Spleen (tissue), 11 donors: ENCODE data around the gene LPP. TPM values are rescaled to one million over a fixed set of nuclear protein-coding genes. Genes with fewer than 3 reads are reported as not detected.
A peak's percentile ranks its signal among the peaks of the same experiment; 100 is the strongest.

Experiments used
- DNase-seq: peaks from one replicate; pipeline ENCODE4 v3.0.0-alpha.2; 2020
- H3K27ac ChIP-seq, 8 donors: fragments of 200-600 bp; sonication (generic) in 7 of 8; 1 replicate in 4 of 8; 2 replicates in 4 of 8; pipeline versions ENCODE4 v1.5.0 to v1.8.0; 2016 to 2021; ENCODE audit warnings: inconsistent platforms in 4 of 8, mild to moderate bottlenecking in 4 of 8, moderate library complexity in 1 of 8
- H3K27me3 ChIP-seq, 7 donors: fragments of 200-600 bp; sonication (generic) in 6 of 7; replicated peaks in 1 of 7; 1 replicate in 4 of 7; 2 replicates in 3 of 7; pipeline versions ENCODE4 v1.5.0 to v1.8.0; 2016 to 2021; ENCODE audit warnings: inconsistent platforms in 3 of 7, mild to moderate bottlenecking in 1 of 7
- H3K36me3 ChIP-seq, 6 donors: fragments of 200-600 bp; sonication (generic) in 5 of 6; 1 replicate in 4 of 6; 2 replicates in 2 of 6; pipeline versions ENCODE4 v1.5.0 to v1.8.0; 2016 to 2021; ENCODE audit warnings: inconsistent platforms in 2 of 6
- H3K4me1 ChIP-seq, 6 donors: fragments of 200-600 bp; sonication (generic) in 5 of 6; 1 replicate in 3 of 6; 2 replicates in 3 of 6; pipeline versions ENCODE4 v1.5.0 to v1.8.0; 2016 to 2021; ENCODE audit warnings: inconsistent platforms in 3 of 6
- H3K4me3 ChIP-seq, 8 donors: fragments of 200-600 bp; sonication (generic) in 7 of 8; 1 replicate in 4 of 8; 2 replicates in 4 of 8; pipeline versions ENCODE4 v1.5.0 to v1.8.0; 2016 to 2021; ENCODE audit warnings: inconsistent platforms in 4 of 8, mild to moderate bottlenecking in 4 of 8, moderate library complexity in 2 of 8
- H3K9me3 ChIP-seq, 8 donors: fragments of 200-600 bp; sonication (generic) in 7 of 8; 1 replicate in 4 of 8; 2 replicates in 4 of 8; pipeline versions ENCODE4 v1.5.0 to v1.8.0; 2016 to 2021; ENCODE audit warnings: inconsistent platforms in 4 of 8
- CTCF ChIP-seq, 11 experiments: fragments of 200-600 bp in 7 of 11; fragments of 450-650 bp in 4 of 11; sonication (generic) in 4 of 11; IDR thresholded peaks in 8 of 11; conservative IDR thresholded peaks in 3 of 11; 1 replicate in 7 of 11; 2 replicates in 4 of 11; pipeline versions ENCODE4 v1.4.0 to v1.8.0; 2016 to 2021; ENCODE audit warnings: antibody characterized with exemption in 11 of 11, inconsistent platforms in 4 of 11, mild to moderate bottlenecking in 1 of 11
- POLR2A ChIP-seq, 3 donors: fragments of 450-650 bp; IDR thresholded peaks; one replicate each; pipeline ENCODE4 v1.5.1; 2017; ENCODE audit warnings: antibody characterized with exemption in 3 of 3, mild to moderate bottlenecking in 1 of 3
- POLR2AphosphoS5 ChIP-seq, 3 donors: sonication (generic); formaldehyde crosslinking; IDR thresholded peaks; one replicate each; pipeline ENCODE4 v1.5.1; 2017; ENCODE audit warnings: antibody characterized with exemption in 3 of 3
- WGBS, 5 donors: extraction: QIAGEN DNeasy Blood & Tissue Kit in 3 of 5; methylation state at CpG; one replicate each; pipeline versions ENCODE4 v1.1.5 to v1.1.7; 2013 to 2018; 5-methylcytosine and 5-hydroxymethylcytosine counted together
- intact Hi-C: fragments of 100-400 bp; cut with DNase I; formaldehyde crosslinking; loops from one replicate; pipeline ENCODE4 v1.15.0; 2023; ENCODE audit warnings: low total_unique reads
- polyA plus RNA-seq, 3 donors: library from polyadenylated mRNA; stranded (reverse); fragments of 200-250 nt; gene quantifications; one replicate each; pipeline ENCODE4 v1.2.1, GENCODE V29; 2013
- total RNA-seq, 7 donors: library from RNA; depleted of rRNA in 3 of 7; stranded (reverse); fragments of >200 nt in 3 of 7; fragmentation: NEBNext Ultra II Directional in 4 of 7; extraction: Animal tissue kit (Norgen Biotek cat#: 25700) in 4 of 7; gene quantifications; one replicate each; pipeline versions ENCODE4 v1.1.0 to v1.2.1, GENCODE V29; 2016 to 2021
- donor health status: healthy with polysubstance abuse.
- donor health status: DM: no; HTN: no; CAD: no; lungs with moderate emphysema.
- donor health status: DM: no; HTN: no; CAD: no.
- donor health status: Bipolar disorder and iron deficiency.
- donor health status: healthy.
- donor health status: DM: no; HTN: no; CAD: no.
- donor health status: DM: yes; HTN: yes; CAD: no.

The LPP gene
- total and polyA plus RNA-seq, 10 donors = 2.4 to 270 (median 156) TPM

- peaks cover 19 to 73% (median 31%) of the 10 kb centered on the region in 6 donors for H3K4me1 ChIP-seq
- no peak for TF ChIP-seq CTCF (IDR thresholded peaks at IDR 0.05 in 8 of 11, conservative IDR thresholded peaks at IDR 0.05 in 3 of 11)
- no peak for TF ChIP-seq POLR2AphosphoS5 (IDR thresholded peaks at IDR 0.05)
- TF ChIP-seq POLR2A (IDR thresholded peaks at IDR 0.05) = no peak
- H3K9me3 ChIP-seq = no peaks in the 10 kb centered on the region
- WGBS, 5 donors = 51 to 66% (median 62%) methylated on average over 2 of the region's 2 CpGs
- no peak overlapping the region for H3K4me3 ChIP-seq
- H3K27me3 ChIP-seq = no peaks in the 10 kb centered on the region
- peak overlapping the region in 3 of 8 donors; percentile 12 to 71 (median 52) for H3K27ac ChIP-seq
- intact Hi-C loops = no loop called here
- no peak for DNase-seq
- H3K36me3 ChIP-seq = peaks cover 0 to 25% (median 0%) of the 10 kb centered on the region in 6 donors
Measured at GRCh38 chr3:188187053-188187452, 33.1 kb downstream of the LPP start.

DNA sequence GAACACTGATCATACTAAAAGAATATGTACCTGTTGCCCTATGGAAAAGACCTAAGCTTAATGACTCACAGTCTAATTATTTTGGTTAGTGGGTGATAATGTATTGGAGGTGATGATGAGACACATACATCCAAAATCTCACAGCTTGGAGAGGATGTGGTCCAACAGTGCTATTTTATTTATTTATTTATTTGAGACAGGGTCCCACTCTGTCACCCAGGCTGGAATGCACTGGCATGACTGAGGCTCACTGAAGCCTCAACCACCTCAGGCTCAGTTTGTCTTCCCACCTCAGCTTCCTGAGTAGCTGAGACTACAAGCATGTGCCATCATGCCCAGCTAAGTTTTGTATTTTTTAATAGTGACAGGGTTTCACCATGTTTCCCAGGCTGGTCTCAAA lies 35.0 kb downstream of the LPP start:
- H3K36me3 ChIP-seq = peaks cover 0 to 27% (median 2%) of the 10 kb centered on the region in 6 donors
- no peak overlapping the region for H3K4me3 ChIP-seq
- TF ChIP-seq POLR2A (IDR thresholded peaks at IDR 0.05) (no peak), CTCF (IDR thresholded peaks at IDR 0.05 in 8 of 11, conservative IDR thresholded peaks at IDR 0.05 in 3 of 11) (no peak), POLR2AphosphoS5 (IDR thresholded peaks at IDR 0.05) (no peak)
- H3K9me3 ChIP-seq = no peaks in the 10 kb centered on the region
- H3K4me1 ChIP-seq = peaks cover 19 to 71% (median 33%) of the 10 kb centered on the region in 6 donors
- no peak for DNase-seq
- H3K27ac ChIP-seq = no peak overlapping the region
- intact Hi-C loops = no loop called here
- no peaks in the 10 kb centered on the region for H3K27me3 ChIP-seq

- 88 to 100% (median 98%) methylated on average over 3 of the region's 3 CpGs for WGBS, 5 donors
- TF ChIP-seq POLR2A (IDR thresholded peaks at IDR 0.05) = no peak
- TF ChIP-seq POLR2AphosphoS5 (IDR thresholded peaks at IDR 0.05) = no peak
- TF ChIP-seq CTCF (IDR thresholded peaks at IDR 0.05 in 8 of 11, conservative IDR thresholded peaks at IDR 0.05 in 3 of 11) = no peak
- Histone ChIP-seq H3K9me3 (no peaks in the 10 kb centered on the region), H3K36me3 (peaks cover 0 to 32% (median 2%) of the 10 kb centered on the region in 6 donors), H3K27me3 (no peaks in the 10 kb centered on the region), H3K4me3 (no peak overlapping the region), H3K4me1 (peaks cover 14 to 67% (median 27%) of the 10 kb centered on the region in 6 donors), H3K27ac (no peak overlapping the region)
- DNase-seq = no peak
- intact Hi-C loops = no loop called here
Measured at GRCh38 chr3:188191460-188191859, 37.5 kb downstream of the LPP start.

DNA sequence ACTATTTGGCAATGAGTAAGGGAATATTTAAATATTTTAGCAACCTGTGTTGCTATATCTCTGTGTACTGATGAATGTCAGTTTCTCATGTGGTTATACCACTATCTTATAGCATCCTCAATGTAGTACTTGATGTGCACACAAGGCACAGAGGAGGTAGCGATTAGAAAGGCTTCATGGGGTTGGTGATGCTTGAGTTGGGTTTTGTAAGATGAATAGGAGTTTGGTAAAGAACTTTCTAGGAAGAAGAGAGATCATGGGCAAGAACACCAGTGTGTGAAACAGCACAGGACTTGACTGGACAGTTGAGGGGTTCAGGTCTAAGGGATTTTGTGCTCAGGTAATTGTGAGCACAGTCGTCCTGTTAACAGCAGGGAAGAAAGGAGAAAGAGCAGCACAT lies 38.1 kb downstream of the LPP start:
- Histone ChIP-seq H3K36me3 (peaks cover 0 to 33% (median 2%) of the 10 kb centered on the region in 6 donors), H3K27ac (no peak overlapping the region), H3K4me3 (no peak overlapping the region), H3K9me3 (no peaks in the 10 kb centered on the region), H3K4me1 (peaks cover 8 to 66% (median 25%) of the 10 kb centered on the region in 6 donors), H3K27me3 (no peaks in the 10 kb centered on the region)
- no peak for TF ChIP-seq CTCF (IDR thresholded peaks at IDR 0.05 in 8 of 11, conservative IDR thresholded peaks at IDR 0.05 in 3 of 11)
- no peak for TF ChIP-seq POLR2A (IDR thresholded peaks at IDR 0.05)
- TF ChIP-seq POLR2AphosphoS5 (IDR thresholded peaks at IDR 0.05) = no peak
- no peak for DNase-seq
- WGBS, 5 donors = 91 to 99% (median 97%) methylated on average over 2 of the region's 2 CpGs
- intact Hi-C loops = no loop called here
